Activated gamma-delta T cell (primary cell): ENCODE results near the gene SERPINA10.

Experiments
- DNase-seq: peaks from one replicate; lab custom pipeline; 2025; lab: John Stamatoyannopoulos, UW
- total RNA-seq, 2 donors: gene quantifications; one replicate each; lab custom pipeline; 2026; lab: John Stamatoyannopoulos, UW

SERPINA10 gene
- total RNA-seq: 0 reads per million in 2 donors

- no peak for DNase-seq
Observed at GRCh38 chr14:94292872-94293577, at the start of gene SERPINA10. Gene SERPINA10 (minus strand): TSS chr14:94293268. CDS start chr14:94290593, 2,675 bp downstream.

- DNase-seq: no peak
Observed at GRCh38 chr14:94342334-94342934, 49.4 kb upstream of the SERPINA10 start.

GRCh38 chr14:94341656-94342333 lies 48.7 kb upstream of the SERPINA10 start:
- DNase-seq: no peak

GRCh38 chr14:94340533-94340932 lies 47.5 kb upstream of the SERPINA10 start:
- no peak for DNase-seq

GRCh38 chr14:94338023-94338422 lies 45.0 kb upstream of the SERPINA10 start:
- DNase-seq: no peak

- DNase-seq: no peak
Observed at GRCh38 chr14:94337274-94337673, 44.2 kb upstream of the SERPINA10 start.

- no peak for DNase-seq
Observed at GRCh38 chr14:94334872-94335271, 41.8 kb upstream of the SERPINA10 start.

- DNase-seq: no peak
Observed at GRCh38 chr14:94332587-94332986, 39.5 kb upstream of the SERPINA10 start.

- DNase-seq: no peak
Observed at GRCh38 chr14:94332063-94332583, 39.1 kb upstream of the SERPINA10 start.

- DNase-seq: no peak
Observed at GRCh38 chr14:94331462-94331861, 38.4 kb upstream of the SERPINA10 start.

- no peak for DNase-seq
Observed at GRCh38 chr14:94330857-94331256, 37.8 kb upstream of the SERPINA10 start.

- DNase-seq: no peak
Observed at GRCh38 chr14:94330432-94330831, 37.4 kb upstream of the SERPINA10 start.

GRCh38 chr14:94329857-94330256 lies 36.8 kb upstream of the SERPINA10 start:
- DNase-seq: no peak

GRCh38 chr14:94328196-94328595 lies 35.1 kb upstream of the SERPINA10 start:
- no peak for DNase-seq

- DNase-seq: no peak
Observed at GRCh38 chr14:94322648-94323570, 29.8 kb upstream of the SERPINA10 start, which contains the start of gene SERPINA6. Gene SERPINA6 (minus strand): TSS chr14:94323336. CDS start chr14:94314648, 8,688 bp downstream.

- DNase-seq: no peak
Observed at GRCh38 chr14:94321421-94322271, 28.6 kb upstream of the SERPINA10 start.

- no peak for DNase-seq
Observed at GRCh38 chr14:94320243-94320642, 27.2 kb upstream of the SERPINA10 start.

GRCh38 chr14:94317259-94317658 lies 24.2 kb upstream of the SERPINA10 start:
- DNase-seq: no peak

GRCh38 chr14:94316692-94317091 lies 23.6 kb upstream of the SERPINA10 start:
- no peak for DNase-seq

- no peak for DNase-seq
Observed at GRCh38 chr14:94314890-94315289, 21.8 kb upstream of the SERPINA10 start.
